ENCODE results near the gene WDR48.

The WDR48 gene

GRCh38 chr3:39100500-39100886 lies 48.7 kb downstream of the WDR48 start:
- in situ Hi-C loops (cut with HindIII; ENCODE audit: low sequenced_read_pairs), result no loop called here

DNA sequence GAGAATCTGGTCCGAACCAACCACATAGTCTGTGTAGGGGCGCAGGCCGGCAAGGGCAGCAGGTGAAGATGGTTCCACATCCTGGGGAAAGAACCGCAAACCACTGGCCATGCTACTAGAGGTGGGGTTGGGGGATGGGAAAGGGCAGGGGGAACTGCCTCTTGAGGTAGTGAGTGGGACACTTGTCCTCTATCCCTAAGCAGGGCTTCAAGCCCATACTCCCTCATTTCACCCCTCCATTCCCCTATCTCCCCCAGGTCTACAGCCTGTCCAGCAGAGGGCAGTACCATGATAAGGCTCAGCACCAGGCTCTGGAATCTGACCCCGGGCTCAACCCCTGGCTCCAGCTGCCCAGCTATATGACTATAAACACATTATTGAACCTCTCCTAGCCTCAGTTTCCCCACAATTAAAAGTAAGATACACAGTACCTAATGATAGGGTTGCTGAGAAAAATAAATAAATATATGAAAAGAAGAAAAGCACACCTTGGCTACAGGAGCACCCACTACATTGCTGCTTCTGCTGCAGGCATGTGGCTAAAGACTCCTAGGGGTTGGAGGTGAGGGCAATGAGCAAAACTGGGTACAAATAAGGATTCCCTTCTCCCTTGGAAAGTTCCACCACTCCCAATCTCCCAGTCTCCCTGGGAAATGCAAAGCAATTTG lies 49.3 kb downstream of the WDR48 start:
- in situ Hi-C loops (cut with HindIII; ENCODE audit: low sequenced_read_pairs), result no loop called here

DNA sequence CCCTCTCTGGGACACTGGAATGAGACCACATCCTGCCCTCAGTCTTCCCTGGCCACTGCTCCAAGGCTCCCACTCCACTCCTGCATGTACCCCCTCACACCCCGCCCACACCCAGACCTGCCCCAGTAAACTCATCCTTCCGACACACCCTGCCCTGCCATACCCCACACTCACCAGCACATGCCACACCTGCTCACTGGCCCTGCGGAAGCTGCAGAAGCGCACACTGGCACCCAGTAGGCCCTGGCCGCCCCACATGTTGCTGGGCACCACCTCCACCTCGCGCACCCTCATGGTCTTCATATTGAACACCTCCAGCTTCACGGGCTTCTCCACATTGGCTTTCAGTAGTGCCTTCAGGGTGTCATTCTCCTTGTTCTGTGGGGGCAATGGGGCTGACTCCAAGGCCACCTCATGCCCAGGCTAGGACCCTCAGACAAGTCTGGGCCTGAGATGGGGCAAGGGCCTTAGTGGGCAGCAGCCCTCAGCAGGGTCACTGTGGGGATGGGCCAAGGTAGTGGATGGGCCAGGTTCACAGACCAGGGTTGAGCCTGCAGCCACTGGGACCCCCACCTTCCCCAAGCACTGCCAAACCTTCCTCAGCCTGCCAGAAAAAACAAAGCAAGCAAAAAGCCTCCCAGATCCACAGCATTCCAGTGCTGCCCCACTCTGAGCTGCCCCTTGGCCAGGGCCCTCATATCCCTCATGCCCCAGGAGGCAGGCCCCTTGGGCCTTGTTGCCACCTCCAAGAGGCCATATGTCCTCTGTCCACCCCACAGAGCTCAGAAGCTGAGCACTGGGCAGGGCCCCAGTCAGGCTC lies 50.9 kb downstream of the WDR48 start:
- in situ Hi-C loops (cut with HindIII; ENCODE audit: low sequenced_read_pairs), result no loop called here

DNA sequence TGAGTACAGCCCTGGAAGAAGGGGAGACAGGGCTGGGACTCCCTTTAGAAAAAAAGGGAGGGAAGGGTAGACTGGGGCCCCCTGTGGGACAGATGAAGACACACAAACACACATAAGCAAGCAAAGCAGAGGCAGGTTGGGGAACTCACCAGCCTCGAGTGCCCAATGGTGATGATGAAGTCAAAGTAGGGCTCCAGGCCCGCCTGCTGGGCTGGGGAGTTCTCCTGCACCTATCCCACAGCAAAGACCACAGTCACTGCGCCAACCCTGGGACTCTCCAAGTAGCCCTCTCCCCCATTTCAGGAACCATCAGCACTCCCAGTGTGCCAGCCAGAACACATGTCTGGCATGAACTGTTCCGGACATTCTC lies 51.5 kb downstream of the WDR48 start:
- in situ Hi-C loops (cut with HindIII; ENCODE audit: low sequenced_read_pairs), result no loop called here

- in situ Hi-C loops (cut with HindIII; ENCODE audit: low sequenced_read_pairs), result no loop called here
Observed at GRCh38 chr3:39103791-39104552, 52.2 kb downstream of the WDR48 start.

GRCh38 chr3:39104961-39105686 lies 53.3 kb downstream of the WDR48 start:
- in situ Hi-C loops (cut with HindIII; ENCODE audit: low sequenced_read_pairs), result no loop called here

- in situ Hi-C loops (cut with HindIII; ENCODE audit: low sequenced_read_pairs), result no loop called here
Observed at GRCh38 chr3:39105687-39106063, 53.9 kb downstream of the WDR48 start.

DNA sequence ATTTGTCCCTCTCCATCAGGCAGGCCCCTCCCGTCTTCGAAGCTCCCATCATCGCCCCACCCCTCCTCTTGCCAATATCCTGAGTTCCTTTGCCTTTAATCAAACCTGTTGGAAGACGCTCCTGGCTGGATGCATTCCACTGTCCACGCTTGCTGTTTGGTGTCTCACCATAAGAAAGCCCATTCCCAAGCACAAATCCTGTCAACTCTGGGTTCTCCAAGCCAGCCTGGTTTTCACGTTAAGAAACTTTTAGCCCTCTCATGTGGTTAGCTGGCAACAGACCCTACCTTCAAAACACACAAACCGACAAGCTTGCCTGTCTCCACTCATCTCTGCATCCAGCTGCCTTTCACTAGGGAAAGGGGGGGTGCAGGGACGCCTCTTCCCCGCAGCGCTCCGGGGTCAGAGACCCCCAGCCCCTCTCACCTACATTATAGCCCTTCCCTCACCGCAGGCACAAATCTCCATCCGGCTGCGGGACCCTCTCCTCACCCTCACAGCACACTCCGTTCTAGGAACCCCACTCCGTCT lies 54.5 kb downstream of the WDR48 start:
- in situ Hi-C loops (cut with HindIII; ENCODE audit: low sequenced_read_pairs), result no loop called here

- in situ Hi-C loops (cut with HindIII; ENCODE audit: low sequenced_read_pairs), result no loop called here
Observed at GRCh38 chr3:39106851-39107387, 55.1 kb downstream of the WDR48 start.

GRCh38 chr3:39107388-39108199 lies 55.8 kb downstream of the WDR48 start, which contains the start of the genes GORASP1 and TTC21A:
TSS of gene GORASP1 (minus strand) at chr3:39107627. CDS start at chr3:39107541, 86 bp downstream.
TSS of gene TTC21A (plus strand) at chr3:39107680. CDS start at chr3:39107838, 158 bp downstream.
- in situ Hi-C loops (cut with HindIII; ENCODE audit: low sequenced_read_pairs), result no loop called here

GRCh38 chr3:39108200-39108710 lies 56.4 kb downstream of the WDR48 start:
- in situ Hi-C loops (cut with HindIII; ENCODE audit: low sequenced_read_pairs), result no loop called here

DNA sequence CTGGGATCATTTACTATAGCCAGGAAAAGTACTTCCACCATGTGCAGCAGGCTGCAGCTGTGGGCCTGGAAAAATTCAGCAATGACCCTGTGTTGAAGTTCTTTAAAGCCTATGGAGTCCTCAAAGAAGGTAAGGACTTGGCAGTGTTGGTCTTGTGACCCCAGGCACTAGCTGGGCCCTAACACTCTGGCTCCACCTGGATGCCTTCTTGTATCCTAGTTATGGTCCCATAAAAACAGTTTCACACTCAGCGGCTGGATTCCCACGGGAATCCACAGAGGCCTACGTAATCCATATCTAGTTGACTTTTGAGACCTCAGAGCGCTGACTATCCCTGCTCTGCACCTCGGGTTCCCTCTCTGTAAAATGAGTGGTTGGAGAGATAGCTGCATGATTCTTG lies 57.3 kb downstream of the WDR48 start:
- in situ Hi-C loops (cut with HindIII; ENCODE audit: low sequenced_read_pairs), result no loop called here

GRCh38 chr3:39110041-39110639 lies 58.3 kb downstream of the WDR48 start:
- in situ Hi-C loops (cut with HindIII; ENCODE audit: low sequenced_read_pairs), result no loop called here

DNA sequence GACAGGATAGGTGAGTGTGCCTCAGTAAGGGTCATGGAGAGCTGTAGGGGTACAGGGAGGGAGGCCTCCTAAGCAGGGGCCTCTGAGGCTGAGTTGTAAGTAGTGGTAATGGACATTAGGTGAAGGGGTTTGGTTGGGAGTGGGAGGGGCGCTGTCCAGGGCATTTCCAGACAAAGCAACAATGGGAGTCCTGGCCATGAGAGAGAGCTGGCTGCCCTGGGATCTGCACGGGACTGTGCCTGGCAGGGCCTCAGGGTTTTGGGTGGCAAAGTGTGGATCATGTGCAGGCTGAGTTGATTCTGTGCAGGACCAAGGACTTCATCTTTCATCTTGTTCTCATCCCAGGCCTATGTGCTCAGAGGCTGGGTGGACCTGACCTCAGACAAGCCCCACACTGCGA lies 60.3 kb downstream of the WDR48 start:
- in situ Hi-C loops (cut with HindIII; ENCODE audit: low sequenced_read_pairs), result no loop called here

DNA sequence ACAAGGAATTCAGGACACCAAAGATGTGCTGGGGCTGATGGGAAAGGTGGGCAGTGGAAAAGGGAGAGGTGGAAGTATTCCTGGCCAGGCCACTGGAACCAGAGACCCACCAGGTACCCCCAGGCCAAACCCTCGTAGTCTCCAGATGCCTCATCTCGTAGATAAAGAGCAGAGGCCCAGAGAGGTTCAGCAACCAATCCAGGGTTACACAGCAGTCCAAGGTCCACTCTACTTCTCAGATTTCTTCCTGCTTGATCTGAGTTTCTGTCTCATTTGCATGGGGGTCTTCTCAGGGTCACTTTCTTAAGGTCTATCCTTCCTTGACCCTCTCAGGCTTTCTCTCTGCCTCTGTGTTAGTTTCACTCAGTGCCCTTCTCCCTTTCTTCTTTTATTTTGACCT lies 60.7 kb downstream of the WDR48 start:
- in situ Hi-C loops (cut with HindIII; ENCODE audit: low sequenced_read_pairs), result no loop called here

- in situ Hi-C loops (cut with HindIII; ENCODE audit: low sequenced_read_pairs), result no loop called here
Observed at GRCh38 chr3:39113291-39113690, 61.5 kb downstream of the WDR48 start.

DNA sequence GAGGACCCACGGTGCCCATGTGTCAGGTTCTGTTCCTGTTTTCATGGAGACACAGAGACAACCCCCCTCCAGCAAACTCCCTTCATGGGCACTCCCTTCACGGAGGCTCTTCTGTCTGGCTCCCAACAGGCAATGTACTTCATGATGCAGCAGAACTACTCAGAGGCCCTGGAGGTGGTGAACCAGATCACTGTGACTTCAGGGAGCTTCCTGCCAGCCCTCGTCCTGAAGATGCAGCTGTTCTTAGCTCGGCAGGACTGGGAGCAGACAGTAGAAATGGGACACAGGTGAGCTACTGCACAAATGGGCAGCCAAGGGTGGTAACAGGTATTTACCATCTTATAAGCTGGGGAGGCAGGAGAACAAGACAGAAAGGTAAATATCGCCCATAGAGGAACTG lies 62.6 kb downstream of the WDR48 start:
- in situ Hi-C loops (cut with HindIII; ENCODE audit: low sequenced_read_pairs), result no loop called here

- in situ Hi-C loops (cut with HindIII; ENCODE audit: low sequenced_read_pairs), result loop anchor here (5.0 kb wide), 1 partner anchor 176 kb away; no protein-coding TSS in a partner anchor
Observed at GRCh38 chr3:39115870-39116269, 64.1 kb downstream of the WDR48 start.

DNA sequence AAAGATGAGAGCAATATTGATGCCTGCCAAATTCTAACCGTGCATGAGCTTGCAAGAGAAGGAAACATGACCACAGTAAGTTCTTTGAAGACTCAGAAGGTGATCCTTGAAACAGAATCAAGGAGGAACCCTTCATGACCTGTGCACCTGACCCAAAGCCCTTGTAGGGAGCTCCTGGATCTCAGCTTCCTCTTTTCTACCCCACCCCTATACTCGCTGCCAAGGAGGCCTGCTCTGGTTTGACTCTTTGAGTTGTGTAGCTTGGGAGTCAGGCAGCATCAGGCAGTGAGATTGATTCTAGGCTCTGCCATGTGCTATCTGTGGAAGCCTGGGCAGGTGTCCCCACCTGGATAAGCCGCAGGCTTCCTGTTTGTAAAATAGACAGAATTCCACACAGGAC lies 66.3 kb downstream of the WDR48 start:
- in situ Hi-C loops (cut with HindIII; ENCODE audit: low sequenced_read_pairs), result loop anchor here (5.0 kb wide), 1 partner anchor 174 kb away; no protein-coding TSS in a partner anchor

Measured in DLD1 (cell line).